AG09309 (cell line): ENCODE data around the gene DNAJC3.
"Not testable (repeated sequence)": the region's sequence is repeated elsewhere in the genome, so short reads cannot be mapped to it uniquely, and the experiment has no call there.

Experiments
- DNase-seq: peaks from one replicate; pipeline ENCODE4 v3.0.0-alpha.2; 2010; ENCODE audit warnings: low read depth
- H3K4me3 ChIP-seq: 2 replicates; pipeline ENCODE4 v1.5.1; 2011; ENCODE audit warnings: mild to moderate bottlenecking, low read depth, low read length, moderate library complexity; ENCODE audit not compliant: control insufficient read depth
- CTCF ChIP-seq: IDR thresholded peaks from 2 replicates; pipeline ENCODE4 v1.5.1; 2011; ENCODE audit warnings: mild to moderate bottlenecking, low read depth, low read length, inconsistent platforms; ENCODE audit not compliant: insufficient read depth, control insufficient read depth; ENCODE audit errors: missing control alignments

Gene DNAJC3

GRCh38 chr13:95724252-95724651 lies 47.3 kb downstream of the DNAJC3 start:
- TF ChIP-seq CTCF: no peak
- H3K4me3 ChIP-seq: no peak overlapping the region
- no peak for DNase-seq

- no peak overlapping the region for H3K4me3 ChIP-seq
- no peak for DNase-seq
- no peak for TF ChIP-seq CTCF
These were observed 49.9 kb downstream of the DNAJC3 start for GRCh38 chr13:95726876-95727275.

- no peak for DNase-seq
- TF ChIP-seq CTCF: no peak
- no peak overlapping the region for H3K4me3 ChIP-seq
These were observed 52.0 kb downstream of the DNAJC3 start for GRCh38 chr13:95728957-95729356.

GRCh38 chr13:95734124-95734523 lies 57.2 kb downstream of the DNAJC3 start:
- TF ChIP-seq CTCF: no peak
- DNase-seq: no peak
- H3K4me3 ChIP-seq: no peak overlapping the region

GRCh38 chr13:95740071-95740978 lies 63.4 kb downstream of the DNAJC3 start:
- not testable (repeated sequence) for H3K4me3 ChIP-seq, DNase-seq

- DNase-seq: no peak
- no peak for TF ChIP-seq CTCF
- H3K4me3 ChIP-seq: no peak overlapping the region
These were observed 64.0 kb downstream of the DNAJC3 start for GRCh38 chr13:95740979-95741320.
